K562 (cell line): ENCODE measurements around the gene VSTM2B. TPM values are rescaled to one million over a fixed set of nuclear protein-coding genes. Genes with fewer than 3 reads are reported as not detected.

ENCODE experiments used
- ATAC-seq: fragments of 200-7000 bp; cut with Tn5 transposase; 3 replicates; pipeline ENCODE4 v1.9.1; 2020; ENCODE audit warnings: moderate library complexity
- BruUV-seq: library from RNA; stranded (reverse); fragments of 400-500 nt; replicated peaks from 2 replicates; lab custom pipeline; 2021; lab: Mats Ljungman, UMichigan
- CTCF ChIA-PET: fragments of 300-600 bp; formaldehyde crosslinking; extraction: SDS; loops from one replicate; lab custom pipeline; 2021; ENCODE audit warnings: low intra/inter-chr PET ratio; lab: Yijun Ruan, JAX
- POLR2A ChIA-PET: fragments of 300-600, 350-650 bp; sonication (Branson Sonifier 250); formaldehyde crosslinking; extraction: SDS; loops from one replicate; lab custom pipeline; 2021; ENCODE audit warnings: antibody characterized with exemption, inconsistent platforms; lab: Yijun Ruan, JAX
- DNase-seq, 4 experiments: peaks; one replicate each; pipeline versions ENCODE4 v3.0.0 to v3.0.0-alpha.2; 2011 to 2018; ENCODE audit warnings: low spot score in 3 of 4, mixed read lengths in 3 of 4; ENCODE audit errors: extremely low read depth in 1 of 4
- FAIRE-seq: peaks from 2 replicates; lab custom pipeline; 2011; peaks lifted over from hg19 to GRCh38; lab: Jason Lieb, UNC
- H2AFZ ChIP-seq: 2 replicates; pipeline ENCODE4 v1.6.0; 2011; ENCODE audit warnings: low read depth, low read length, control low read depth, inconsistent platforms
- H3K27ac ChIP-seq: fragments of 200-600 bp; 3 replicates; pipeline ENCODE4 v1.8.0; 2011; ENCODE audit warnings: low read depth, mild to moderate bottlenecking, control low read depth, inconsistent platforms, low read length, moderate library complexity, mixed read lengths; ENCODE audit errors: extremely low read depth
- H3K27me3 ChIP-seq, 2 experiments: fragments of 300-600 bp in 1 of 2; 2 replicates in 1 of 2; 3 replicates in 1 of 2; pipeline versions ENCODE4 v1.6.0 to v1.8.0; 2011; ENCODE audit warnings: inconsistent platforms in 2 of 2, low read length in 2 of 2, mild to moderate bottlenecking in 1 of 2, mixed read lengths in 1 of 2, moderate library complexity in 1 of 2; ENCODE audit not compliant: control insufficient read depth in 2 of 2, insufficient read depth in 2 of 2
- H3K36me3 ChIP-seq: fragments of 300-600 bp; 3 replicates; pipeline ENCODE4 v1.8.0; 2011; ENCODE audit warnings: mild to moderate bottlenecking, low read length, inconsistent platforms; ENCODE audit not compliant: control insufficient read depth, insufficient read depth
- H3K4me1 ChIP-seq, 2 experiments: fragments of 200-600 bp in 1 of 2; replicated peaks in 1 of 2; 2 replicates in 1 of 2; 3 replicates in 1 of 2; pipeline versions ENCODE4 v1.5.1 to v1.8.0; 2011; ENCODE audit warnings: inconsistent platforms in 2 of 2, low read length in 2 of 2, mild to moderate bottlenecking in 1 of 2, mixed read lengths in 1 of 2, moderate library complexity in 1 of 2; ENCODE audit not compliant: control insufficient read depth in 2 of 2, insufficient read depth in 2 of 2
- H3K4me2 ChIP-seq: 2 replicates; pipeline ENCODE4 v1.6.1; 2011; ENCODE audit warnings: low read length, control low read depth, inconsistent platforms, mixed read lengths; ENCODE audit not compliant: insufficient read depth
- H3K4me3 ChIP-seq: fragments of 200-600 bp; sonication (generic), shearing (Covaris generic); 2 replicates; pipeline ENCODE4 v1.5.1; 2016; ENCODE audit warnings: control low read depth, inconsistent platforms
- H3K79me2 ChIP-seq: fragments of 200-600 bp; 3 replicates; pipeline ENCODE4 v1.8.0; 2011; ENCODE audit warnings: low read length, inconsistent platforms; ENCODE audit not compliant: control insufficient read depth, insufficient read depth
- H3K9ac ChIP-seq, 2 experiments: 2 replicates each; pipeline versions ENCODE4 v1.6.0 to v1.6.1; 2011; ENCODE audit warnings: low read depth in 2 of 2, low read length in 2 of 2, control low read depth in 1 of 2, inconsistent platforms in 1 of 2, mild to moderate bottlenecking in 1 of 2, mixed read lengths in 1 of 2; ENCODE audit not compliant: insufficient read depth in 1 of 2
- H3K9me1 ChIP-seq: one replicate; pipeline ENCODE4 v1.6.0; 2011; ENCODE audit warnings: inconsistent platforms, mild to moderate bottlenecking, low read length, moderate library complexity; ENCODE audit not compliant: control insufficient read depth, insufficient read depth
- H3K9me3 ChIP-seq: replicated peaks from 2 replicates; pipeline ENCODE4 v1.5.1; 2011; ENCODE audit warnings: low read depth, low read length, inconsistent platforms; ENCODE audit not compliant: control insufficient read depth, insufficient read depth
- H4K20me1 ChIP-seq: replicated peaks from 2 replicates; pipeline ENCODE4 v1.6.1; 2011; ENCODE audit warnings: low read length, inconsistent platforms, mixed read lengths; ENCODE audit not compliant: control insufficient read depth, insufficient read depth
- ATF3 ChIP-seq, 2 experiments: fragments of 450-650 bp in 1 of 2; sonication (generic) in 1 of 2; formaldehyde crosslinking in 1 of 2; IDR thresholded peaks in 1 of 2; conservative IDR thresholded peaks in 1 of 2; 2 replicates each; pipeline versions ENCODE4 v1.6.1 to v1.8.1; 2016 to 2023; ENCODE audit warnings: mild to moderate bottlenecking in 2 of 2, moderate library complexity in 2 of 2, inconsistent platforms in 1 of 2, missing genetic modification reagents in 1 of 2
- FOXK2 ChIP-seq, 2 experiments: fragments of 450-650 bp; IDR thresholded peaks in 1 of 2; conservative IDR thresholded peaks in 1 of 2; 2 replicates each; pipeline ENCODE4 v1.6.1; 2016; ENCODE audit warnings: low read depth in 2 of 2, mild to moderate bottlenecking in 1 of 2
- REST ChIP-seq, 2 experiments: fragments of 450-650 bp; formaldehyde crosslinking in 1 of 2; IDR thresholded peaks; 2 replicates each; pipeline versions ENCODE4 v1.4.0 to v1.6.1; 2014 to 2020; ENCODE audit warnings: mild to moderate bottlenecking in 2 of 2, borderline replicate concordance in 1 of 2, low read depth in 1 of 2
- WGBS: fragments of 100-300 bp; shearing (Covaris generic); methylation state at CpG from one replicate; pipeline ENCODE4 v1.1.6; 2016; ENCODE audit warnings: low coverage, mixed read lengths; ENCODE audit not compliant: insufficient coverage; ENCODE audit errors: missing lambda C conversion rate; 5-methylcytosine and 5-hydroxymethylcytosine counted together
- in situ Hi-C: fragments of 300-500 bp; cut with MboI; formaldehyde crosslinking; loops from 4 replicates; pipeline ENCODE4 v1.15.0; 2018; ENCODE audit warnings: inconsistent platforms, mixed read lengths
- intact Hi-C: fragments of 100-400 bp; cut with micrococcal nuclease; formaldehyde crosslinking; loops from 2 replicates; pipeline ENCODE4 v1.14.2; 2022
- polyA plus RNA-seq, 8 experiments: library from polyadenylated mRNA; depleted of rRNA in 4 of 8; stranded (reverse) in 5 of 8; unstranded in 3 of 8; fragments of >200 nt; fragmentation: Nextera tagmentation in 2 of 8; fragmentation: Illumina TruSeq in 1 of 8; extraction: Ambion mirVana in 2 of 8; extraction: Trizol in 1 of 8; gene quantifications; 2 replicates each; pipeline versions ENCODE4 v1.2.1 to v1.2.3, GENCODE V29; 2011 to 2014; ENCODE audit warnings: inconsistent platforms in 1 of 8, missing spikeins in 1 of 8
- total RNA-seq, 7 experiments: library from RNA; depleted of rRNA in 6 of 7; stranded (reverse); fragments of >200 nt in 6 of 7; fragmentation: Illumina TruSeq in 2 of 7; extraction: Trizol in 2 of 7; gene quantifications; 2 replicates each; pipeline versions ENCODE4 v1.2.1 to v1.2.3, GENCODE V29; 2011 to 2021; ENCODE audit warnings: low replicate concordance in 1 of 7
- TF ChIP-seq, protein P1 (sequence below): fragments of 250-450 bp; sonication (Bioruptor Pico); IDR thresholded peaks from 2 replicates; pipeline ENCODE4 v1.5.0; 2020; ENCODE audit warnings: mild to moderate bottlenecking, borderline replicate concordance

VSTM2B gene
- total and polyA plus RNA-seq, 9 of the 15 experiments (the other 6 are each of a cell fraction or from before 2014, with no cell fraction given), result not detected

GRCh38 chr19:29527500-29528328 lies 1.9 kb downstream of the VSTM2B start (continued):
- TF ChIP-seq, protein P1, sequence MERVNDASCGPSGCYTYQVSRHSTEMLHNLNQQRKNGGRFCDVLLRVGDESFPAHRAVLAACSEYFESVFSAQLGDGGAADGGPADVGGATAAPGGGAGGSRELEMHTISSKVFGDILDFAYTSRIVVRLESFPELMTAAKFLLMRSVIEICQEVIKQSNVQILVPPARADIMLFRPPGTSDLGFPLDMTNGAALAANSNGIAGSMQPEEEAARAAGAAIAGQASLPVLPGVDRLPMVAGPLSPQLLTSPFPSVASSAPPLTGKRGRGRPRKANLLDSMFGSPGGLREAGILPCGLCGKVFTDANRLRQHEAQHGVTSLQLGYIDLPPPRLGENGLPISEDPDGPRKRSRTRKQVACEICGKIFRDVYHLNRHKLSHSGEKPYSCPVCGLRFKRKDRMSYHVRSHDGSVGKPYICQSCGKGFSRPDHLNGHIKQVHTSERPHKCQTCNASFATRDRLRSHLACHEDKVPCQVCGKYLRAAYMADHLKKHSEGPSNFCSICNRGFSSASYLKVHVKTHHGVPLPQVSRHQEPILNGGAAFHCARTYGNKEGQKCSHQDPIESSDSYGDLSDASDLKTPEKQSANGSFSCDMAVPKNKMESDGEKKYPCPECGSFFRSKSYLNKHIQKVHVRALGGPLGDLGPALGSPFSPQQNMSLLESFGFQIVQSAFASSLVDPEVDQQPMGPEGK (CRISPR knock-in tag), result no peak

DNA sequence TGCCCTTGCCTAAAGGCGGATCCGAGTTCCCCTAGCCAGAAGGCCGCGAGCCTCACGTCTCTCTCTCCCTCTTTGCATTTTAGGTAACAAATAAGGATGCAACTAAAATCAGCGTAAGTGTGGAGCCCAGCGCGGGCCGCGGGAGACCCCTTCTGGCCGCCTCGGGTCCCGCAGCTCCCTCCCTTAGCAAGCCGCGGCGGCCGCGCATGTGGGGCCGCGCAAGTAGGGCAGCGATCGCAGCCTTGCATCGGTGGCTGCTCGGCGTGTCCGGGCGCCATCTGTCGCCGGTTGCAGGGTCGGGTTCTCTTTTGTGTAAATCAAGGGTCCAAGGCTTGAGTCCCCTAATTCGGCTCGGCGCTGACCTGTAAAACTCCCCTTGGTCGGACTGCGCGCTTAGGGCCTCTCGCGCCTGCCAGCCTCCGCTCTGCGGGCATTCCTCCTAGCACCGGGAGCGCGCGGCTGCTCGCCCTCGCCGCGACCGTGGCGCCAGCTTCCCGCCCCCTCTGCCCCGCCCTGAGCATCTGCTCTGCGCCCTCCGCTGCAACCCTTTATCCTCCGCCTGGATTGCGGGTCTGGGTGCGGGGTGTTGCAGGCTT lies 2.7 kb downstream of the VSTM2B start:
- intact Hi-C loops (loop anchor here (2.0 to 10.0 kb wide), 5 partner anchors 61 to 584 kb away; partner anchors contain the start of gene C19orf12), in situ Hi-C loops (no loop called here)
- Histone ChIP-seq H3K27ac (no peak overlapping the region), H4K20me1 (no peaks in the 10 kb centered on the region), H3K4me3 (no peak overlapping the region), H3K9ac (no peak overlapping the region), H3K27me3 (peaks cover 0 to 31% of the 10 kb centered on the region in 2 experiments; a peak in 2 of 5 replicates), H3K79me2 (no peaks in the 10 kb centered on the region), H3K9me1 (no peaks in the 10 kb centered on the region), H3K4me1 (peaks cover 0 to 43% of the 10 kb centered on the region in 2 experiments; a peak in 2 of 5 replicates), H2AFZ (no peak overlapping the region), H3K36me3 (no peaks in the 10 kb centered on the region), H3K9me3 (no peaks in the 10 kb centered on the region), H3K4me2 (no peak overlapping the region)
- ATAC-seq (peak; percentile 95), FAIRE-seq (no peak), DNase-seq (peak; percentile 60 to 78 (median 77))
- no TSS peak for BruUV-seq
- ChIA-PET CTCF (interaction anchor here (0.7 kb wide), 1 partner anchor 195 kb away, joined by 3 read pairs; no protein-coding TSS in a partner anchor), POLR2A (interaction anchor here (1.2 kb wide), 1 partner anchor 150 kb away, joined by 5 read pairs; no protein-coding TSS in a partner anchor)
- 11% methylated on average over 33 of the region's 57 CpGs for WGBS
- TF ChIP-seq REST (IDR thresholded peaks at IDR 0.05; ENCODE audit: borderline replicate concordance), result peak; percentile 46; the same call in 1 of the 2 replicates
- no peak for TF ChIP-seq REST (CRISPR knock-in tag; IDR thresholded peaks at IDR 0.05; ENCODE audit: low read depth)
- TF ChIP-seq FOXK2 (conservative IDR thresholded peaks at IDR 0.05 in 1 of 2, IDR thresholded peaks at IDR 0.05 in 1 of 2; ENCODE audit: low read depth in 2 of 2), result no peak
- TF ChIP-seq ATF3 (IDR thresholded peaks at IDR 0.05), result no peak
- TF ChIP-seq ATF3 (CRISPR knock-in tag; conservative IDR thresholded peaks at IDR 0.05), result no peak
